ENCODE measurements around the gene C2CD4A. TPM values are rescaled to one million over a fixed set of nuclear protein-coding genes. Genes with fewer than 3 reads are reported as not detected.

The C2CD4A gene
- polyA plus RNA-seq, 1 donor, result not detected

DNA sequence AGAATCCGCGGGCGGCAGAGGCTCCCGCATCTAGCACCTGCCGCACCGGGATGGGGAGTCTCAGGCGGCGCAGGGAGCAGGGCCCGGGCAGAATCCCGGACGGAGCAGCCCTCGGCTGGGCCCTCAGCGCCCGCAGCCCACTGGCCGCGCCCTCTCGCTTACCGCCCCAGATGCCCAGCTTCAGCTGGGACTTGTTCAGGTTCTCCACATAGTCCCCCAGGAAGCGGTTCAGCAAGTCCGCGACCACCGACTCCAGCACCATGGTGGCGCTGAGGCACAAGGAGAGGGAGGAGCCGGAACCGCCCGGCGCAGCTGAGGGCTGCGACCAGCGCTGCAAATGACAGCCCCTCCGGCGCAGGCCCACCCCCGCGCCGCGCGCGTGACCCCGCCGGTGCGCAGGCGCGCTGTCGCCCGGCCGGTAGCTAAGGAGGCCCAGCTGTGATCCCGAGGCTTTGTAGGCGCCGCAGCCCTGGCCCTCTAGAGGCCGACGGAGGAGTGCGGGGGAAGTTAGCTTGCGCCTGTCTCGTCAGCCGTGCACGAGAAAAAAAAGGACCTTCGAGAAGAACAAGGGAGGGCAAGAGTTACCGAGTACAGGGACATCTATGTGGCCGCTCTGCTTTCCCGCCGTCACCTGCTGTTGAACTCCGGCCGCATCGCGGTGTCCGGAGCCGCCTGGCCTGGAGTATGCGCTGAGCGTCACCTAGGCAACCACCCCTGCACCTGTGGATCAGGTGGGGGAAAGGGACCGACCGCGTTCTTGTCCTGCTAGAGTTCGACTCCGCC, 6.5 kb upstream of the C2CD4A start, which contains the start of gene VPS13C:
Gene VPS13C, minus strand, starts transcription at position 335 of the 783 bp plus-strand sequence. Its CDS starts 73 bp downstream, at position 262.
- peak; percentile 96 for DNase-seq

DNA sequence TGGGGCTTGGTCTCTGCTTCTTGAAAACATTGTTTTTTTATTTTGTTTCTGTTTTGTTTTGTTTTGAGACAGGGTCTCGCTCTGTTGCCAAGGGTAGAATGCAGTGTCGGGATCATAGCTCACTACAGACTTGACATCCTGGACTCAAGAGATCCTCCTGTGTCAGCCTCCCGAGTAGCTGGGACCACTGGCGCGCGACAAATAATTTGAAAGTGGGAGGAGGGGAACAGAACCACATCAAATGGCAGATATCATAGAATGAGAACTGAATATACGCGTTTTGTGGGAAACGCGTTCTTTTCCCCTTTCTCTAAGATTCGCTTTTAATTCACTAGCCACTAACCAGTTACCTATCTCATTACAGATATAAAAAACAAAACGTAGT, 5.9 kb upstream of the C2CD4A start:
- DNase-seq, result no peak

DNA sequence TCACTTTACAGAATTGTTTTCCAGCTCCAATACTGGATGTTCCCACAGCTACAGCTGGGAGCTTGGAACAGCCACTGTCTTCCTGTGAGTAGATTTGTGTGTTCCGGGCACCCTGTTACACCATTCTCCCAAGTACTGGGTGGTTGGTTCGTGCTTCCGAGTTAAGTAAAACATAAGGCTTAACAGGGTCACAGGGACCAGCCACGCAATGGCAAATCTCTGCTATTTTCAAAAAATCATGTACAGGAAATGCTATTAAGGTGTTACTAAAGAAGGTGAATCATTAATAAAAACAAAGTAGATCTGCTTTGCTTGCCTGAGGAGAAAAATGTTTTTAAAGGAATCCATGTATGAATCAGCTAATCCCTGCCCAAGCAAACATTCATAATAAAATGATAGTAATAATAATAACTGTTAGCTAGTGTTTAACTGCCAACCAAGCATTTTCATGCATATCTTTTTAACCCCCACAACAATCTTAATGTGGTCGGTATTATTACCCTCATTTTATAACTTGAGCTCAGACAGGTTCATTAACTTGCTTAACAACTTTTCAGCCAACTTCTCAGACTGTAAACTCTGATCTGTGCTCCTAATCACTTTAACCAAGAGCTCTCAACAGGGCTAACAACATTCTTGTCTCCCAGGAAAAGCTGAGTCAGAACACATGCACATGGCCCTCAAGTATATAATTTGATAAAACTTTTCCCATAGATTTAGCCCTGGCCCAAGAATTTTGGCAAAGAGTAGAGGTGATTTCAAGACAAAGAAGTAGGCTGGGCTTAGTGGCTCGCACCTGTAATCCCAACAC, 2.7 kb upstream of the C2CD4A start:
- DNase-seq, result no peak

DNA sequence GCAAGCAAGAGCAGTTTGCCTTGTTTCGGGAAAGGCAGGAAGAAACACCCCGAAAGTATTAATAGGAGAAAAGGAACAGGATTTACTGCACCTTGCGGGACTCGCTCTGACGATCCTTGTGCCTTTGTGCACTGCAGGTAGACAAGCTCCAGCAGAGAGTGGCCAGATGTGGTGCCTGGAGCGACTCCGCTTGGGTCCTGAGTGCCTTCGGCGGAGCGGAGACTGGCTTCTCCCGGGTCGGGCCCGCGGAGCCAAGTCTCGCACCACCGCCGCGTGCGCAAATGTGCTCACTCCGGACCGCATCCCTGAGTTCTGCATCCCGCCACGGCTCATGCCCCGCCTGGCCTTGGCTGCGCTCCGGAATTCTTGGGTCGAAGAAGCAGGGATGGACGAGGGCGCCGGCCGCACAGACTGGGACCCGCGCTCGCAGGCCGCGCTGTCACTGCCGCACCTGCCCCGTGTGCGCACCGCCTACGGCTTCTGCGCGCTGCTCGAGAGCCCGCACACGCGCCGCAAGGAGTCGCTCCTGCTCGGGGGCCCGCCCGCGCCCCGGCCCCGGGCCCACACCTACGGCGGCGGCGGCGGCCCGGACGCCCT, 769 bp downstream of the C2CD4A start:
- DNase-seq, result no peak

DNA sequence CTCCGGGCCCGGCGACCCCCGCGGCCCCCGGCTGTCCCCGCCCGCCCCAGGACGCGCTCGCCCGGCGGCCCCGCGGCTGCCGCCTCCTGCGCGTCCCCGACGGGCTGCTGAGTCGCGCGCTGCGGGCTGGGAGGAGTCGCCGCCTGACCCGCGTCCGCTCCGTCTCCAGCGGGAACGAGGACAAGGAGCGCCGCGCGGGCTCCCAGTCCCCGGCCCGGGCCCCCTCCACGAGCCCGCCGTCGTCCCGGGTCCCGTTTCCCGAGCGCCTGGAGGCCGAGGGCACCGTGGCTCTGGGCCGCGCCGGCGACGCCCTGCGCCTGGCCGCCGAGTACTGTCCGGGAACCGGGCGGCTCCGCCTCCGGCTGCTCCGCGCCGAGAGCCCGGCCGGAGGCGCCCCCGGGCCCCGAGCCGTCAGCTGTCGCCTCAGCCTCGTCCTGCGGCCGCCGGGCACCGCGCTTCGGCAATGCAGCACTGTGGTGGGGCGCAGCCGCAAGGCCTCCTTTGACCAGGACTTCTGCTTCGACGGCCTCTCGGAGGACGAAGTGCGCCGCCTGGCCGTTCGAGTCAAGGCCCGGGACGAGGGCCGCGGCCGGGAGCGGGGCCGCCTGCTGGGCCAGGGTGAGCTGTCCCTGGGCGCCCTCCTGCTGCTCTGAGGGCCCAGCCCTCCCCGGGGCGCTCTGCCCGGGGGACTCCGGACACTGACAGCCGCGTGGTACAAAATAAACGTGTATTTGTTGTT, 1.5 kb downstream of the C2CD4A start:
- peak; percentile 45 for DNase-seq

DNA sequence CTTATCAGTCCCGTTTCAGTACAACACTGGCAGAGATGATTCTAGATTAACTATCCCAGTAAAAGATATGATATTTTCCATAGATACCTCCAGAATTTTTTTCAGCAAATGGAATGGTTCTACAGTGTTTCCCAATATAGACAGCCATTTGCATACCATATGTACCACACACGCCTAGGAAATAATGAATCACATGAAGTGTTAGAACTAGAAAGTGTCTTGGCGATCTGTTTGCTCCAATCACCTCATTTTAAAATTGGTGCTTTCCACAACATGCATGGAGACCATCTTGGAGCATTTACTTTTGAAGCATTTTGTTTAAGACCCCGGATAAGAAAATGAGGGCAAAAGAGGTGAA, 2.0 kb downstream of the C2CD4A start:
- DNase-seq, result no peak

DNA sequence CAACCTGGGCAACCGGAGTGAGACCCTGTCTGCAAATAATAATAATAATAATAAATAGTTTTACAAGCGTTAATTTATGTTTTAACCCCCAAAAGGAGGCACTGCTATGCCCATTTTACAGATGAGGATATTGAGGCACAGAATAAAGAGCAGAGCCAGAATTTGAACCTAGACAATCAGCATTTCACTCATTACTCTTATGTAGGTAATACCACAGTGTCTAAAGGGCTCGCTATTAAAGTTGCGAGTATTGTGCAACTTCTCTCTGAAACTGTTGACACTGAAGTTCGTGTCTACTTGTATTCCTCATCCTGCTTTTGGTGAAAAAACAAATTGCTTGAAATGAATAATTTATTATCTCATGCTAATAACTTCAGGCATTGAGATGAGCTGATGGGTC, 2.8 kb downstream of the C2CD4A start:
- no peak for DNase-seq

DNA sequence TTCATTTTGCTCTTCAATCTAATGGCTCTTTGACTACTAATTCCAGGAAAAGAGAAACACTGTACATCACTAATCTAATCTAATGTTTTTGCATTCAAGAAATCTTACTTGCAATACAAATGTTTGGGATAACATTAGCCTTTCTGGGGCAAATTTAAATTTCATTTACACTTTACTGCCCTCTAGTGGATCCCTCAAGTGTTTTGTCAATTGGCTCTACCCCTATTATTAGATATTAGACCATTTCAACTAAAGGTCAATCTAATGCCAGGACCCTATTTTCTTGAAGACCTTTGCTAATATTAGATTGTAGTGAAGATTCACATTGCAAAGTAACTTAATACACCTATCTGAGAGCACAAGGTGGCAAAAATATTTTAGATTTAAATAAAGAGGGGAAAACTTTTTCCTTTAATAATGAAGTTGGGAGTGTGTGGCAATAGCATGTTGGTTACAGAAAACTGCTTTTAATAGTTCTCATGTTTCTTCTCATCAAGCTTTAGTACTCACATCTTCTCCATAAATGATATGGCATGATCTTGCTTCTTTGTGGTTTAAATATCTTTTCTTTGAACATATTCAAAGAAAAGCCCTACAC, 5.0 kb downstream of the C2CD4A start:
- no peak for DNase-seq

DNA sequence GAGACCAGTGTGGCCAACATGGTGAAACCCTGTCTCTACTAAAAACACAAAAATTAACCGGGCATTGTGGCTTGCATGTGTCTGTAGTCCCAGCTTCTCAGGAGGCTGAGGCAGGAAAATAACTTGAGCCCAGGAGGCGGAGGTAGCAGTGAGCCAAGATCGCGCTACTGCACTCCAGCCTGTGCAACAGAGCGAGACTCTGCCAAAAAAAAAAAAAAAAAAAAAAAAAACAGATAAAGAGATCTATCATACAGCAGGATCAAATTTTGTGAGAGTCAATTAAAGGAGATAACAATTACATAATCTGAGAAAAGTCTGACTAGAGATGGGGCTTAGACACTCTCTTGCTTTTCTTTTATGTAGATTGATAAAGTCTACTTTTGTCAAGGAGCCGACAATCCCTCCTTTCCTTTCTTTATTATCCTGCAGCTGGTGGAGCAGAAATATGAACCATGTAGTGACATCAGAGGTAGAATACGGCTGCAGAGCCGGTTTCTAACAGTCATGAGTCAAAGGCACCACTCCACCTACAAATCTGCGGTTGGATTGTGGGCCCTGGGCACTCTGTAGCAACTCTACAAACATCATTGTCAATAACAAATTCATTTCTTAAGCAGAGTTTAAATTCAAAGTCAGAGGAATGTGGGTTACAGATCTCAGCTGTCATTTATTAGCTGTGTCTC, 9.0 kb downstream of the C2CD4A start:
- DNase-seq, result no peak

DNA sequence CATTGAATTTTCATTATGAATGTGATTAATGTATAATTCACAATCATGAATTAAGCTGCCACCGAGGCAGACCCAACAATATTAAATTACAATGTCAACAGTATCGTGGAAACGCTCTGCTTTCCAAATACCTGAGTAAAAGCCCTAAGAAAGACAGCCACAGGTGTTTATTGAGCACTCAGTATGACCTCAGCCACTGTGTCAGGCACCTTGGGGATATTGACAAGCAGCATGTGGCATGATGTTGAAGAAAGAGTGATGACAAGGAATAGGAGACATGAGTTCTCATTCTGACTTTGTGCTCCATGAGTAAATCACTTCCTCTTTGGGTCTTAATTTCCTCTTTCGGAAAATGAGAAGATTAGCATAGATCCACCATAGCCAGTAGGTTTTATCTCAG, 12.8 kb downstream of the C2CD4A start:
- no peak for DNase-seq

DNA sequence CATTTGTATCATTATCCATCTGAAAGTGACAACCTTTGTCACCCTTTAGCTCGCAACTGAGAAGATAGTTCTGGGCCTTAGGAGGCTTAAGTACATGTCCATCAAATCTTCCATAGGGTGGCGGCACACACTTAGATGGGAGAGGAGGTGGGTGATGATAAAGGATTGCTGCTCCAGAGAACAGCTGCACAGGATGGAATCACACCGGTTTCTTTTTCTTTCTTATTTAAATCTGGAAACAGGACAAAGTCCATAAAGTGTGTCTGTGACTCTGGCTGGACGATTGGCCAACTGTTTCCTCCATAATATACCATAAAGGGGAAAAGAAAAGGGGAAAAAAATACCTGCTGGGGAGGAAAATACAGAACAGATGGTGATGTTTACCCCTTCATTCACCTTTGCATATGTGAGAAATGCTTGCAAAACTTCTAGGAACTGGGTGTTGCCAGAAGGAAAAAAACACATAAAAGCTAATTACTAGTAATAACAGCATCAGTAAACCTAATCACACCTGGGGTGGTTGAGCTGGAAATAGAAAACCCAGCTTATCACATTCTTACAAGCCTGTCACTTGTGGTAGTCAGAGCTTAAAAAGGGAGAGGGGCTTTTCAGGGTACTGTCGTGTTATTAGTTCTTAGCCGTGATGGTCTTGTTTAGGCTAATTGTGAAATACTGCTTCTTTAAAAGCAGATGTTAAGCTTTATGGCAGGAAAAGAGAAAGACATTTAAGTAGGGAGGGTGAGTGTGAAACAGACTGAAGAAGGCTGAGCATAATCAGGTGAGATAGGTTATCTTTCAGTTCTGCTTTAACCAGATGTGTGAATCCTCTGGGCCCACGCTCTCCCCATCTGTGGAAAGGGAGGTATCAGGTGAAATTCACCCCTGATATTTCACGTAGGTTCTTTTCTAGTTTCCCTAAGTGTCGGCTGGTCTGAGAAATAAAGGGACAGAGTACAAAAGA, 16.7 kb downstream of the C2CD4A start:
- no peak for DNase-seq

DNA sequence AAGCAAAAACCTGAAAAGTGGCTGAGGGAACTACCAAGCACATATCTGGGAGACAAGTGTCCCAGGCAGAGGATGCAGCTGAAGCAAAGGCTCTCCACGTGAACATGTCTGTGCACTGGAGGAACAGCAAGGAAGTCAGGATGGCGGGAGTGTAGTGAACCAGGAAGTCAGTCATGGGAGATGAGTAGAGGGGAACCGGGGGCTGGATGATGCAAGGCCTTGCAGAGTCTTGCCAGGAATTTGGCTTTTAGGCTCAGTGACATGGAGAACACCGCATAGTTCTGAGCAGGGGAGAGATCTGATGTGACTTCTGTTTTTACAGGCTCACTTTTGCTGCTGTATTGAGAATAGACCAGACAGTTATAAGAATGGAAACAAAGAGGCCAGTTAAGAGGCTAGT, 19.0 kb downstream of the C2CD4A start:
- DNase-seq, result no peak

DNA sequence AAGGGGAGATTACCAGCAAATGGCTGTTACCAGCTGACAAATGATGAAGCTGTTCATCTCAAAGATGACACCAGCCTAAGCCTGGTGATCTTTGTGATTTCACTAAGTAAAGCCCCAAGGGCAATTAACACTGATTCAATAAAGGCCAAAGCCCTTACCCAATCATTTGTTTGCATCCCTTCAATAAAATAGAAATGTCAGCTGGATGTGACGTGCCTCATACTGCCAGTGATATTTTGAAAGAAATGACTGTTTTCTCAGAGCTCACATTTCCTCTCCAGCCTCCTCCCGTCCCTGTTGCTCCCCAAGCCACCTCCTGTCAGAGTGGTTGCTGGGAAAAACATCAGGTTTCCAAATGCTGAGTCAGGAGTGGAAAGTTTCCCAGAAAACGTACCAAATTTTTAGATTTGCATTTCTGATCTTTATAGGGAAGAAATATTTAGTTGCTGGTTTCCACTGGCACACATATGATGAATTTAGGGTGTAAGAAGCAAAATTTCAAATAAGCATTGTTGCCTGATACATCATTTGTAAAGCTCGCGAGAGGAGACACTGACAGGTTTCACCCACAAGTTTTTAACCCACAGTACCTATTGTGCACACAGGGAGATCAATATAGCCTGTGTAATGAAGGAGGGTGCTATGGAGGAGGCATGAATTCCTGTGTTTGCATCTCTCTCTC, 21.0 kb downstream of the C2CD4A start:
- DNase-seq, result no peak

DNA sequence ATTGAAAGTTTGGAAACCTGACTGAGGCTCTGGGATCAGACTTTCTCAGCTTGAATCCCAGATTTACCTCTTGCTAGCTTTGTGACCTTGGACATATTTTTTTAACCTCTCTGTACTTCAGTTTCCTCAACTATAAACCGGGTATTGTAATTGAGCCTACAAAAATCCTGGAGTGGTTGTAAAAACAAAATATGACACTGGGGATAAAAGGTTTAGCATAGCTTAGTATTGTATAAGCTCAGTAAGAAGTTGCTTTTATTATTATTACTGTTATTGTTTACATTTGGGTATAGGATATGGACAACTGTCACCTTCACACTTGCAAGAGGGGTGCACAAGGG, 21.5 kb downstream of the C2CD4A start:
- DNase-seq, result no peak

DNA sequence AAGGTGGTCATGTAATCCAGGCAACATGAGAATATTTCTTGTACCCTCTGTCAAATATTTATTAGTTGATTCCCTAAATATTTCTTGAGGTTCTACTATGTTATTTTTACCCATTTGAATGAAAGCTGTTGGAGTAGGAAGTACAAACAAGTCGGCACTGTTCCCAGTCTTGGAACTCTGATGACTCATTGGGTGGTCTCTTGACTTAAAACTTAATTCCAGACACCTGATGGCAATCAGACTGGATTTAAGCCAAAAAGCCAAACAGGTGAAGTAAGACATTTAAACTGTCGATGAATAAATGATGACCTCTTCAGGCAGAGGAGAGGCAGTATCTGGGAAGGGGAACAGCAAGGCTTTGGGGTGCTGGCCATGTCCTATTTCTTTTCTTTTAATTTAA, 22.8 kb downstream of the C2CD4A start:
- DNase-seq, result no peak

DNA sequence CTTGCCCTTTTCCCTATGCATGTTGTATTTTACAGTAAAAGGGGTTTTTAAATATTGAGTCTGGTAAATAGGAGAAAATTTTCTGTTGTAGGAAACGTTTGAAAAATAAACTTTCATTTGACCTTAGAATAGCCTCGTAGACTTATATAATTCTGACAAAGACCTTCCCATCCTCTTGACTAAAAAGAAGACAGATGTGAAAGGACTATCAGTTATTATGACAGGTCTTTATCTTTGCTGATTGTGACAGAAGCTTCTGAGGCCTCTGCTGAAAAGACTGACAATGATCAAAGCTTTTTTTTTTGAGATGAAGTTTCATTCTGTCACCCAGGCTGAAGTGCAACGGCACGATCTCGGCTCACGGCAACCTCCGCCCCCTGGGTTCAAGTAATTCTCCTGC, 24.2 kb downstream of the C2CD4A start:
- DNase-seq, result no peak

DNA sequence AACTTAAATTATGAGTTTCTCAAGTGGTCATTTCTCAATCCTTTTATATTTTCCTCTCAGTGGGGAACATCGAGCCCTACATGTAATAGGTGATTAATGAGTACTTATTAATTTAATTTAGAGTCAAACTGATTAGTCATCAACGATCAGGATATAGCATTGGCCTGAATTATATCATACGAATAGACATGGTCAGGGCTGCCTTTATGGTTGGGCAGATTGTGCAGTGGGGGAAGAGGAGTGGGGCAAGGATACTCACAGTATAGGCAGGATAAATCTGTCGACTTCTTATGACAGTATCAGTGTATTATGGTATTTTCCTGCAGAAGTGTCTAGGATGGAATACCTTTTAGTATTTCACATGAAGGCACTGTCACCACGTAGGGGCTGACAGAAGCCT, 27.0 kb downstream of the C2CD4A start:
- no peak for DNase-seq

DNA sequence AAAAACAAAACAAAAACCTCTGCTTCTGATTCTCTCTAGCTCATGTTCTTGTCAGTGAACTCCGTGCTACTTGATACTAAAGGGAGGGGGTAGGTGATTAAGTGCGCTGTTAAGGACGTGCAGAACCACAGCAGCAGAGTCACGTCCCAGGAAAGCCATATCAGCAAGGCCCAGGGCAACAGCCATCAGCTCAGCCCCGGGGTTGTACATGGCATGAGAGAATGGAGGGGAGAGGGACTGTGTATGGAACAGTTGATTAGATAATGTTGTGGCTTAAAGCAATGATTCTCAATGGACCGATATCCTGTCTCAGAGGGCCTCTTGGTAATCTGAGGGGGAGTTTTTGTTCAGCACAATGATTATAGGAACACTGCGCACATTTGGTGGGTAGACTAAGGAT, 27.6 kb downstream of the C2CD4A start:
- no peak for DNase-seq

DNA sequence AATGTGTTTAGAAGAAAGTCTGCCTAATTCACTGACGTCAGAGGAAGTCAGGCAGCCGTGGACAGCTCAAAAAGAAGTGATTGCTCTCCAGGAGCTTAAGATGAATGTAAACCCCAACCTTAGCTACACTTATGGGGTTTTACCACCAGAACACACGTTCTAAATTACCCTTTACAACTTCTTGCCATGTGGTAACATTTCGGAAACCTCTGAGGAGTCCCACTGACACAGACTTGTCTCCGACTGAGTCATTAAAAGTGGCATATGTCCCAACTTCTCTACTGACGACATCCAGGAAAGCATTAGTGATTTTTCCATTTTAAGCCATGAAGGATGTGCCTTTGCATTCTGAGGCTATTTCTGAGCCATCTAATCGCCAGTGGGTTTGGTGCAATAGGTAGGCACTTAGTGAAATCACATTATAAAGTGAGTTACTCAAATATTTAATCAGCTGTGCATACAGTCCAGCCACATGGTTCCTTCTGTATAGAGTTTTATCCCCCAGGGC, 32.4 kb downstream of the C2CD4A start:
- DNase-seq, result no peak

DNA sequence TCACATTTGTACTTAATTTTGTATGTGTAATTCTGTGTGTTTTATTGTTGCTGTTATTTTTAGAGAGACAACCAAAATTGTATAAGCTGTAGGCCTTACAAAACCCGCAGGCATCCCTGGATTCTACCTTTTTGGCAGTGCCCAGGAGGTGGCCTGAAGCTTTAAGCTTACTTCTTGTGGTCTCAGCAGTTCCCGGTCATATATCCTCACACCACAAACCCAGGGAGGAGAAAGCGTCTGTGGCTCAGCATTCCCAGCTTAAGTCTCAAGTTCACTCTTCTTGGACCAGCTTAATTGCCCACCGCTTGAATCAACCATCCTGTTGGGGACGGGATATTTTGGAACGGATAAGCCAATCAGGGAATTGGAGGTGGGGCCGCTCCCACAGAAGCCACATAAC, 36.7 kb downstream of the C2CD4A start:
- no peak for DNase-seq
